ENCODE data around the gene SOX18. TPM values are rescaled to one million over a fixed set of nuclear protein-coding genes. Genes with fewer than 3 reads are reported as not detected.

Gene SOX18
- polyA plus RNA-seq, 3 donors = not detected

- no peaks in the 10 kb centered on the region for H3K79me2 ChIP-seq (ENCODE audit: insufficient read depth, low read length)
- no peaks in the 10 kb centered on the region for H3K36me3 ChIP-seq (replicated peaks in 1 of 2; ENCODE audit: control insufficient read depth in 1 of 2, insufficient read depth in 2 of 2, low read length in 2 of 2)
- no peaks in the 10 kb centered on the region for H3K36me3 Mint-ChIP-seq
- peaks cover 0 to 7% (median 2%) of the 10 kb centered on the region in 7 donors for H3K9me3 Mint-ChIP-seq
- H3K4me3 ChIP-seq (replicated peaks in 1 of 3; ENCODE audit: low read depth in 2 of 3, low read length in 3 of 3) = no peak overlapping the region
- H3K4me2 ChIP-seq (replicated peaks; ENCODE audit: extremely low read depth, low read length, poor library complexity, severe bottlenecking) = no peak overlapping the region
- peaks cover 20 to 29% of the 10 kb centered on the region in 2 donors for H3K4me1 ChIP-seq (ENCODE audit: control insufficient read depth in 1 of 2, insufficient read depth in 2 of 2, low read length in 2 of 2)
- WGBS (ENCODE audit: insufficient coverage) = no CpG with 5 or more reads among the region's 9 CpGs
- peaks cover 22 to 65% of the 10 kb centered on the region in 2 donors for H3K27me3 ChIP-seq (ENCODE audit: control insufficient read depth in 2 of 2, insufficient read depth in 2 of 2, low read length in 2 of 2)
- intact Hi-C loops (cut with micrococcal nuclease) = no loop called here
- H3K27ac ChIP-seq (ENCODE audit: low read depth in 1 of 2, low read length in 2 of 2) = no peak overlapping the region
- no peak overlapping the region for H2AFZ ChIP-seq (ENCODE audit: insufficient read depth, low read depth, low read length, poor library complexity, severe bottlenecking)
- H4K20me1 ChIP-seq (ENCODE audit: insufficient read depth, low read length) = no peaks in the 10 kb centered on the region
- no peak for DNase-seq
- no peak overlapping the region for H3K9ac ChIP-seq (ENCODE audit: insufficient read depth, low read length, poor library complexity, severe bottlenecking)
- no peak for TF ChIP-seq CTCF (IDR thresholded peaks at IDR 0.05)
- H3K9me3 ChIP-seq (replicated peaks in 1 of 2; ENCODE audit: control insufficient read depth in 1 of 2, insufficient read depth in 1 of 2, low read length in 2 of 2) = peaks cover 0 to 4% of the 10 kb centered on the region in 2 donors
- no peak overlapping the region for H3K27ac Mint-ChIP-seq
- peaks cover 17% of the 10 kb centered on the region for H3K4me1 Mint-ChIP-seq
- H3K4me3 Mint-ChIP-seq = peak overlapping the region in 1 of 2 donors; percentile 2
- H3K27me3 Mint-ChIP-seq (ENCODE audit: low read depth in 3 of 3) = peaks cover 70 to 88% (median 74%) of the 10 kb centered on the region in 3 donors
Measured at GRCh38 chr20:64043768-64044167, 5.7 kb downstream of the SOX18 start.

- H3K27ac ChIP-seq (ENCODE audit: low read depth in 1 of 2, low read length in 2 of 2) = no peak overlapping the region
- H3K36me3 ChIP-seq (replicated peaks in 1 of 2; ENCODE audit: control insufficient read depth in 1 of 2, insufficient read depth in 2 of 2, low read length in 2 of 2) = no peaks in the 10 kb centered on the region
- Mint-ChIP-seq H3K36me3 (no peaks in the 10 kb centered on the region), H3K4me3 (peak overlapping the region; percentile 78 to 88), H3K4me1 (peaks cover 21% of the 10 kb centered on the region), H3K27ac (peak overlapping the region in 1 of 7 donors; percentile 30), H3K27me3 (ENCODE audit: low read depth in 3 of 3) (peaks cover 71 to 92% (median 75%) of the 10 kb centered on the region in 3 donors), H3K9me3 (peaks cover 0 to 10% (median 2%) of the 10 kb centered on the region in 7 donors)
- WGBS (ENCODE audit: insufficient coverage) = under 1% methylated on average over 22 of the region's 55 CpGs
- peak overlapping the region; percentile 64 for H3K9ac ChIP-seq (ENCODE audit: insufficient read depth, low read length, poor library complexity, severe bottlenecking)
- intact Hi-C loops (cut with micrococcal nuclease) = no loop called here
- H2AFZ ChIP-seq (ENCODE audit: insufficient read depth, low read depth, low read length, poor library complexity, severe bottlenecking) = peak overlapping the region; percentile 83
- no peaks in the 10 kb centered on the region for H4K20me1 ChIP-seq (ENCODE audit: insufficient read depth, low read length)
- H3K4me3 ChIP-seq (replicated peaks in 1 of 3; ENCODE audit: low read depth in 2 of 3, low read length in 3 of 3) = peak overlapping the region; percentile 39 to 78 (median 49)
- TF ChIP-seq CTCF (IDR thresholded peaks at IDR 0.05) = no peak
- H3K4me1 ChIP-seq (ENCODE audit: control insufficient read depth in 1 of 2, insufficient read depth in 2 of 2, low read length in 2 of 2) = peaks cover 24 to 40% of the 10 kb centered on the region in 2 donors
- H3K9me3 ChIP-seq (replicated peaks in 1 of 2; ENCODE audit: control insufficient read depth in 1 of 2, insufficient read depth in 1 of 2, low read length in 2 of 2) = no peaks in the 10 kb centered on the region
- no peaks in the 10 kb centered on the region for H3K79me2 ChIP-seq (ENCODE audit: insufficient read depth, low read length)
- H3K27me3 ChIP-seq (ENCODE audit: control insufficient read depth in 2 of 2, insufficient read depth in 2 of 2, low read length in 2 of 2) = peaks cover 26 to 67% of the 10 kb centered on the region in 2 donors
- DNase-seq = peak in 1 of 3 donors; percentile 42
- H3K4me2 ChIP-seq (replicated peaks; ENCODE audit: extremely low read depth, low read length, poor library complexity, severe bottlenecking) = peak overlapping the region; percentile 85
Measured at GRCh38 chr20:64042054-64042781, 7.2 kb downstream of the SOX18 start.

All from CD14-positive monocyte (primary cell).